Caki2 (cell line): ENCODE data around the gene DEFB128. TPM values are rescaled to one million over a fixed set of nuclear protein-coding genes. Genes with fewer than 3 reads are reported as not detected.

Experiments used
- DNase-seq: peaks from one replicate; pipeline ENCODE4 v3.0.0-alpha.2; 2015; ENCODE audit warnings: low read depth
- in situ Hi-C: cut with HindIII; loops from 2 replicates; pipeline ENCODE4 v1.10.0; 2016; ENCODE audit warnings: low sequenced_read_pairs, low pct_unique_long_range_greater_than_20kb, mixed read lengths
- total RNA-seq: library from RNA; depleted of rRNA; stranded (reverse); fragments of >200 nt; shearing (Covaris generic); gene quantifications from 2 replicates; pipeline ENCODE4 v1.2.3, GENCODE V29; 2014; ENCODE audit warnings: low replicate concordance; rRNA removed

The DEFB128 gene
- total RNA-seq, 1 experiment from 2014 or later = not detected

DNA sequence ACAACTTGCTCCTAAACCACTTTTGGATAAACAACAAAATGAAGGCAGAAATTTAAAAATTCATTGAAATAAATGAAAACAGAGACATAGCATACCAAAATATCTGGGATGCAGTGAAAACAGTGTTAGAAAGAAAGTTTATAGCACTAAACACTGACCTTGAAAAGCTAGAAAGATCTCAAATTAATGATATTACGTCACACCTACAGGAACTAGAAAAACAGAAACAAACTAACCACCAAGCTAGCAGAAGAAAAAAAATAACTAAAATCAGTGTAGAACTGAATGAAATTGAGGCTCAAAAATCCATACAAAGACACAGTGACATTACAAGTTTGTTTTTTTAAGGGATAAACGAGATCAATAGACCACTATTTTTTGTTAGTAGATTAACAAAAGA, 5.2 kb downstream of the DEFB128 start:
- DNase-seq = no peak
- in situ Hi-C loops = no loop called here

DNA sequence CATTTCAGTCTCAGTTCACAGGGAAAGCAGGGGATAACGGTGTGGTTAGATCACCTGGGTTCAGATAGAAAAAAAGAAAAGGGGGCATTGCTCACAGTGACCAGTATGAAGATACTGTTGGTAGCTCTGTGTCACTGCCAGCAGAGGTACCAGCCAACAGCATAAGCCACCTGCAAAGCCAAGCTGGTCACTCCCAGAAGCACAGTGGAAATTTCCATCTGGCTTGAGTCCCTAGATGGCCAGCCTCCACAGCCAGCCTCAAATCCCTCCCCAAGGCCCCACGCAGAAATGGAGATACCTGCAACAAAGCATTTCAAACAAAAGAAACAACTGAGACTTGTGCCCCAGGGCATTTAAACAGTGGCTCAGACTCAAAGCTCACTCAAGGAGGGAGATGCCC, 20.6 kb downstream of the DEFB128 start:
- no peak for DNase-seq
- in situ Hi-C loops = no loop called here

DNA sequence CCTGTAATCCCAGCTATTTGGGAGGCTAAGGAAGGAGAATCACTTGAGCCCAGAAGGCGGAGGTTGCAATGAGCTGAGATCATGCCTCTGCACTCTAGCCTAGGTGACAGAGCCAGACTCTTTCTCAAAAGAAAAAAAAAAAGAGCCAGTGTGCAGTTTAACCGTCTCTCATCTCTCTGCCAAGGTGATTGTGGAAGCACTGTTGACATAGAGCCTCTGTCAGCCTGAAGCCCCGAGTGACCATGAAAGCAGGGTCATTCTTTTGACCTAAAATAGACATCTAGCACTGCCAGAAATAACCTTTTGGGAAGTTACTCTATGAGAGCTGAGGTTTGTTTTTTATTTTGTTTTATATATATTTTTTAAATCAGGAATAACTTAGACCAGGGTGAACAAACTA, 24.9 kb downstream of the DEFB128 start:
- no peak for DNase-seq
- in situ Hi-C loops = no loop called here

DNA sequence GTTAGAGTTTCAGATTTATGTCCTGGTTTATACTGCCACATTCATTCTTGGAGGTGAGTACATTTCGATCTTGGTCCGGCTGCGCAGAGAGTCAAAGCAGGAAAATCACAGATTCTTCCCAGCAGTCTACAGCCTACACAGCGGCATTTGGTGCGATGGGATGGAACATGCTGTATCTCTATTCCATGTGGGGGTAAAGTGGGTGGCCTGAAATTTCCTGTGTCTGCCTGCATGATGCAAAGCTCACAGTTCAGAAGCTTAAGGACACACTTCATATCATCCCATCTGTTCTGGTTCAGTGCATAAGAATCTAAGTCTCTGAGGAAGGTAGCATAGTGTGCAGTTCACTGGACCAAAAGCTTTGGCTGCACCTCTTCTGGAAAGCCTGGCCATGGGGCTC, 32.4 kb downstream of the DEFB128 start, which contains the start of gene DEFB127:
DEFB127 (plus strand) TSS at position 301 of the 400 bp plus-strand sequence; CDS start at position 392, 91 bp downstream.
- DNase-seq = no peak
- in situ Hi-C loops = no loop called here

DNA sequence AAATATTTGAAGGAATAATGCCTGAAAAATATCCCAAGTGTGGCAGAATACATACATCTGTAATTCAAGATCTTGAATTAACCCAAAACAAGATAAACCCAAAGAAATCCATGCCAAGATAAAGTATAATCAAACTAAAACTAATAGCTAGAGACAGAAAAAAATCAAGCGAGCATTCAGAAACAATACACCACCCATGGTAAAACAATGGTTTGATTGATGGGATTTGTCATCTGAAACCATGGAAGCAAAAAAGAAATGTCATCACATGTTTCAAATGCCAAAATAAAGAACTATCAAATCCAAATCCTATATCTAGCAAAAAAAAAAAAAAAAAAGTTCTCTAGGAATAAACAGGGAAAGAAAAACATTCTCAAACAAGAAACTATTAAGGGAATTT, 37.4 kb downstream of the DEFB128 start:
- no peak for DNase-seq
- in situ Hi-C loops = no loop called here

DNA sequence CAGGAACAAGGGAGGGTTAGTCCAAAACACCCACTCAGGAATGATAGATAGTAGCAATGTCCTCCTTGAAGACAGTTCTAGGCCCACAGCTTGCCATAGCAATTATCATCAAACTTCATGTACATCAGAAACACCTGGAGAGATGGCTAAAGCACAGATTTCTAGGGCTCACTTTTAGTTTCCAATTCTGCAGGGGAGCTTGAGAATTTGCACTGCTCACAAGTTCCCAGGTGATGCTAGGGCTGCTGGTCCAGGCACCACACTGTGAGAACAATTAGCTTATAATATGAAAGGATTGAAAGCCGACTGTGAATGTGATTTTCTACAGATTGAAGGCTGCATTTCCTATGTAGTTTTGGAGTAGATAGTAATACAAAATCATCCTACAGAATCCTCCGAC, 43.6 kb downstream of the DEFB128 start:
- in situ Hi-C loops = no loop called here
- DNase-seq = no peak

DNA sequence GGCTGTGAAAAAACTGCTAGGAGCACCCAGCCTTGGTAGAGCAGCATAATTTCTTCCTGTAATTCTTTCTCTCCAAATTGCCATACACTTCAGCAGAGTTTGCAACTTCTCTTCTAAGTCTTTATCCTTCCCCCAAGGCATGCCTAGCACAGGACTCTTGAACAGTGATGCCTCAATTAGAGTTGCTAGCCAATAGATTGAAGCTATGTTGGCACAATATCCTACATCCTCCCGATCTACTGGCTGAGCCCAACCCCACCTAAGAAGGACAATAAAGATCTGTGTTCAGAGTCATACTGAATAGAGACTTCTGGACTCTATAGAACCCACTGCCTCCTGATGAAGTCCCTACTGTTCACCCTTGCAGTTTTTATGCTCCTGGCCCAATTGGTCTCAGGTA, 47.2 kb downstream of the DEFB128 start, which contains the start of gene DEFB126:
DEFB126 (plus strand) TSS at position 301 of the 400 bp plus-strand sequence; CDS start at position 340, 39 bp downstream.
- DNase-seq = no peak
- in situ Hi-C loops = no loop called here

Other genes with a start within 250 kb of the DEFB128 start
- gene DEFB125, start 102.0 kb downstream of the DEFB128 start, total RNA-seq = not detected in 2 replicates
- not detected in 2 replicates for gene DEFB126, start 47.1 kb downstream of the DEFB128 start, total RNA-seq
- not detected in 2 replicates for gene DEFB127, start 32.3 kb downstream of the DEFB128 start, total RNA-seq
- not detected in 2 replicates for gene DEFB129, start 37.5 kb upstream of the DEFB128 start, total RNA-seq
- not detected in 2 replicates for gene DEFB132, start 68.0 kb upstream of the DEFB128 start, total RNA-seq
- 2.8 and 3.3 TPM in 2 replicates for gene C20orf96, start 101.0 kb upstream of the DEFB128 start, total RNA-seq
- gene ZCCHC3, start 107.9 kb upstream of the DEFB128 start, total RNA-seq = 27.1 and 33.4 TPM in 2 replicates
- gene SOX12, start 135.8 kb upstream of the DEFB128 start, total RNA-seq = 4.2 and 9.4 TPM in 2 replicates
- gene NRSN2, start 157.4 kb upstream of the DEFB128 start, total RNA-seq = 0.74 and 5.3 TPM in 2 replicates
- gene TRIB3, start 191.0 kb upstream of the DEFB128 start, total RNA-seq = 170 and 190 TPM in 2 replicates
- 245 and 298 TPM in 2 replicates for gene RBCK1, start 218.6 kb upstream of the DEFB128 start, total RNA-seq